HG02763 (cell line): ENCODE results near the gene HJV.

ENCODE experiments used
- ATAC-seq: cut with Tn5 transposase; IDR thresholded peaks from one replicate; pipeline ENCODE4 v1.9.1; 2021; ENCODE audit warnings: mild to moderate bottlenecking, moderate library complexity; ENCODE audit not compliant: unreplicated experiment

The HJV gene

GRCh38 chr1:145978854-145979745 lies 42.4 kb downstream of the HJV start:
- peak; percentile 84 for ATAC-seq

GRCh38 chr1:145978471-145978853 lies 43.1 kb downstream of the HJV start:
- no peak for ATAC-seq

- ATAC-seq, result no peak
These were observed 43.8 kb downstream of the HJV start for GRCh38 chr1:145977486-145978470.

- no peak for ATAC-seq
These were observed 44.5 kb downstream of the HJV start for GRCh38 chr1:145977016-145977415.

GRCh38 chr1:145975216-145975615 lies 46.3 kb downstream of the HJV start:
- no peak for ATAC-seq

DNA sequence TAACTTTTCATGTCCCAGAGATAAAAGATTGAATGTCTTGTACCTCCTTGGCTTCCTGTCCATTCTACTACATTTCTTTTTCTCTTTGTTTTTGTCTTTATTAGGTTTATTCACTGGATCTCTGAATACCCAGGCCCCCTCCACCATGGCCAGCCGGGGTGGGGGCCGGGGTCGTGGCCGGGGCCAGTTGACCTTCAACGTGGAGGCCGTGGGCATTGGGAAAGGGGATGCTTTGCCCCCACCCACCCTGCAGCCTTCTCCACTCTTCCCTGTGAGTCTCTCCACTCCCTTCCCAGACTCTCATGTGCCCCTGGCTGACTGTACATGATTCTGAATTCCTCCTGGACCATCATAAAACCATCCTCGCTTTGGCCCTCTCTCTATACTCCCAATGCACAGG lies 46.8 kb downstream of the HJV start:
- ATAC-seq, result no peak

DNA sequence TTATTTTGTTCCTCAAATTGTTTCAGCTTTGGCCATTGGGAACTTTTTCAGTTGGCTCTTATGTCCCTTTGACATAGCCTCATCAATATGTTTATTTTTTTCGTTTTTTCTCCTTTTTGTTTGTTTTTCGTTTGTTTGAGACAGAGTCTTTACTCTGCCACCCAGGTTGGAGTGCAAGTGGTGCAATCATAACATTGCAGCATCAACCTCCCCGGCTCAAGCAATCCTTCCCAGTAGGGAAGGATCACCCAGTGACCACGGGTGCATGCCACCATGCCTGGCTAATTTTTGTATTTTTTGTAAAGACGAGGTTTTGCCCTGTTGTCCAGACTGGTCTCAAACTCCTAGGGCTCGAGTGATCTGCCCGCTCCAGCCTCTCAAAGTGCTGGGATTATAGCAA lies 49.0 kb downstream of the HJV start:
- no peak for ATAC-seq
